ENCODE results near the gene CYBA. TPM values are rescaled to one million over a fixed set of nuclear protein-coding genes. Genes with fewer than 3 reads are reported as not detected.

Gene CYBA
- total RNA-seq, result 100 to 1,000 TPM; 227 to 229 TPM

- ChIA-PET POLR2A (interaction anchor here (0.9 to 2.6 kb wide), 4 partner anchors 11 to 79 kb away, joined by 3 to 8 read pairs (median 4); partner anchors contain the start of gene IL17C), CTCF (no interaction called here)
These were observed at the start of gene CYBA for GRCh38 chr16:88650749-88651275. Gene CYBA, minus strand, starts transcription at chr16:88651053. Its CDS starts 40 bp downstream, at chr16:88651013.

GRCh38 chr16:88700322-88700635, 49.4 kb upstream of the CYBA start:
- CTCF ChIA-PET, result interaction anchor here (0.7 to 3.0 kb wide), 7 partner anchors 8 to 134 kb away, joined by 3 to 15 read pairs (median 5); partner anchors contain the start of gene MVD

GRCh38 chr16:88699180-88699579, 48.3 kb upstream of the CYBA start:
- ChIA-PET POLR2A (no interaction called here), CTCF (no interaction called here)

More at GRCh38 chr16:88700322-88700635, 49.4 kb upstream of the CYBA start:
- POLR2A ChIA-PET, result interaction anchor here (0.8 to 1.3 kb wide), 4 partner anchors 13 to 248 kb away, joined by 3 to 5 read pairs (median 4); no protein-coding TSS in a partner anchor

GRCh38 chr16:88698646-88699045, 47.8 kb upstream of the CYBA start:
- ChIA-PET CTCF (interaction anchor here (0.8 kb wide), 1 partner anchor 11 kb away, joined by 4 read pairs; no protein-coding TSS in a partner anchor), POLR2A (no interaction called here)

GRCh38 chr16:88697831-88698615, 47.2 kb upstream of the CYBA start:
- ChIA-PET CTCF (interaction anchor here (0.8 kb wide), 1 partner anchor 10 kb away, joined by 4 read pairs; no protein-coding TSS in a partner anchor), POLR2A (no interaction called here)

- CTCF ChIA-PET, result no interaction called here
- POLR2A ChIA-PET, result no interaction called here
These were observed 46.4 kb upstream of the CYBA start for GRCh38 chr16:88697116-88697830.

GRCh38 chr16:88696441-88696840, 45.6 kb upstream of the CYBA start:
- CTCF ChIA-PET, result interaction anchor here (1.0 kb wide), 1 partner anchor 41 kb away, joined by 3 read pairs; no protein-coding TSS in a partner anchor
- POLR2A ChIA-PET, result interaction anchor here (0.6 kb wide), 1 partner anchor 11 kb away, joined by 4 read pairs; no protein-coding TSS in a partner anchor

- CTCF ChIA-PET, result interaction anchor here (1.0 kb wide), 1 partner anchor 42 kb away, joined by 3 read pairs; no protein-coding TSS in a partner anchor
- POLR2A ChIA-PET, result interaction anchor here (0.6 kb wide), 1 partner anchor 10 kb away, joined by 4 read pairs; no protein-coding TSS in a partner anchor
These were observed 44.9 kb upstream of the CYBA start for GRCh38 chr16:88695753-88696152.

GRCh38 chr16:88695218-88695617, 44.4 kb upstream of the CYBA start:
- POLR2A ChIA-PET, result no interaction called here

GRCh38 chr16:88694221-88695087, 43.6 kb upstream of the CYBA start:
- ChIA-PET POLR2A (no interaction called here), CTCF (interaction anchor here (1.2 kb wide), 1 partner anchor 11 kb away, joined by 3 read pairs; no protein-coding TSS in a partner anchor)

More at GRCh38 chr16:88695218-88695617, 44.4 kb upstream of the CYBA start:
- CTCF ChIA-PET, result no interaction called here

GRCh38 chr16:88693420-88694177, 42.7 kb upstream of the CYBA start:
- POLR2A ChIA-PET, result no interaction called here
- CTCF ChIA-PET, result interaction anchor here (1.2 kb wide), 1 partner anchor 11 kb away, joined by 3 read pairs; no protein-coding TSS in a partner anchor

- ChIA-PET CTCF (interaction anchor here (0.8 to 1.2 kb wide), 2 partner anchors 8 to 45 kb away, joined by 3 to 4 read pairs; no protein-coding TSS in a partner anchor), POLR2A (interaction anchor here (1.0 kb wide), 1 partner anchor 29 kb away, joined by 3 read pairs; no protein-coding TSS in a partner anchor)
These were observed 42.0 kb upstream of the CYBA start for GRCh38 chr16:88692861-88693260.

GRCh38 chr16:88691924-88692560, 41.2 kb upstream of the CYBA start:
- POLR2A ChIA-PET, result interaction anchor here (1.0 kb wide), 1 partner anchor 28 kb away, joined by 3 read pairs; no protein-coding TSS in a partner anchor

GRCh38 chr16:88691129-88691813, 40.4 kb upstream of the CYBA start:
- CTCF ChIA-PET, result interaction anchor here (1.2 kb wide), 1 partner anchor 9 kb away, joined by 4 read pairs; no protein-coding TSS in a partner anchor
- POLR2A ChIA-PET, result no interaction called here

More at GRCh38 chr16:88691924-88692560, 41.2 kb upstream of the CYBA start:
- CTCF ChIA-PET, result interaction anchor here (0.7 to 1.2 kb wide), 4 partner anchors 9 to 45 kb away, joined by 3 to 4 read pairs (median 3); no protein-coding TSS in a partner anchor

- ChIA-PET CTCF (no interaction called here), POLR2A (no interaction called here)
These were observed 39.7 kb upstream of the CYBA start for GRCh38 chr16:88690341-88691128.
